ENCODE measurements around the gene OR11H6. TPM values are rescaled to one million over a fixed set of nuclear protein-coding genes. Genes with fewer than 3 reads are reported as not detected.
"Not testable (repeated sequence)": the region's sequence is repeated elsewhere in the genome, so short reads cannot be mapped to it uniquely, and the experiment has no call there.

Gene OR11H6
- total RNA-seq, 2 donors from 2014 or later, result not detected

GRCh38 chr14:20228681-20229080 is 5.2 kb downstream of the OR11H6 start, which contains the start of gene OR11H7:
Gene OR11H7, plus strand, starts transcription at chr14:20228981.
- H3K27me3 ChIP-seq, result no peaks in the 10 kb centered on the region
- H3K27ac ChIP-seq, result no peak within 1 kb of the TSS
- no peak for ATAC-seq
- no peak within 1 kb of the TSS for H3K4me3 ChIP-seq
- WGBS, 2 donors, result 29 to 42% methylated on average over 1 of the region's 1 CpG
- intact Hi-C loops (cut with DNase I), result no loop called here
- TF ChIP-seq CTCF (IDR thresholded peaks at IDR 0.05) (no peak), POLR2A (IDR thresholded peaks at IDR 0.05) (no peak)
- no peaks in the 10 kb centered on the region for H3K9me3 ChIP-seq
- DNase-seq, result no peak
- H3K4me1 ChIP-seq, result no peaks in the 10 kb centered on the region
- no peaks in the 10 kb centered on the region for H3K36me3 ChIP-seq (replicated peaks in 1 of 2; ENCODE audit: insufficient read depth in 1 of 2, low read depth in 2 of 2)

GRCh38 chr14:20235415-20235814 is 11.9 kb downstream of the OR11H6 start:
- H3K36me3 ChIP-seq (replicated peaks in 1 of 2; ENCODE audit: insufficient read depth in 1 of 2, low read depth in 2 of 2); H3K27ac ChIP-seq; intact Hi-C loops (cut with DNase I); H3K9me3 ChIP-seq; H3K4me3 ChIP-seq; H3K27me3 ChIP-seq; ATAC-seq; DNase-seq; H3K4me1 ChIP-seq: not testable (repeated sequence)
- WGBS, 2 donors, result 65 to 100% methylated on average over 1 to 4 of the region's 4 CpGs

GRCh38 chr14:20247646-20248246 is 24.2 kb downstream of the OR11H6 start:
- Histone ChIP-seq H3K9me3 (no peaks in the 10 kb centered on the region), H3K27ac (no peak overlapping the region), H3K36me3 (replicated peaks in 1 of 2; ENCODE audit: insufficient read depth in 1 of 2, low read depth in 2 of 2) (no peaks in the 10 kb centered on the region), H3K4me3 (no peak overlapping the region), H3K27me3 (no peaks in the 10 kb centered on the region), H3K4me1 (no peaks in the 10 kb centered on the region)
- TF ChIP-seq CTCF (IDR thresholded peaks at IDR 0.05) (peak; percentile 32 to 67 (median 43)), POLR2A (IDR thresholded peaks at IDR 0.05) (no peak)
- ATAC-seq, result no peak
- DNase-seq, result peak in 1 of 4 donors; percentile 32
- intact Hi-C loops (cut with DNase I), result no loop called here
- 50 to 54% methylated on average over 3 of the region's 3 CpGs for WGBS, 2 donors

GRCh38 chr14:20262642-20263128 is 39.2 kb downstream of the OR11H6 start:
- TF ChIP-seq POLR2A (IDR thresholded peaks at IDR 0.05), result no peak
- TF ChIP-seq CTCF (IDR thresholded peaks at IDR 0.05), result no peak
- intact Hi-C loops (cut with DNase I), result no loop called here
- no peaks in the 10 kb centered on the region for H3K36me3 ChIP-seq (replicated peaks in 1 of 2; ENCODE audit: insufficient read depth in 1 of 2, low read depth in 2 of 2)
- 48 to 52% methylated on average over 3 of the region's 3 CpGs for whole genome bisulfite sequencing, 2 donors
- H3K4me1 ChIP-seq, result no peaks in the 10 kb centered on the region
- DNase-seq (no peak), ATAC-seq (no peak)
- no peak overlapping the region for H3K27ac ChIP-seq
- H3K4me3 ChIP-seq, result no peak overlapping the region
- H3K9me3 ChIP-seq, result no peaks in the 10 kb centered on the region
- H3K27me3 ChIP-seq, result no peaks in the 10 kb centered on the region

GRCh38 chr14:20264361-20264760 is 40.9 kb downstream of the OR11H6 start:
- H3K27me3 ChIP-seq; H3K4me1 ChIP-seq; H3K9me3 ChIP-seq; intact Hi-C loops (cut with DNase I); H3K27ac ChIP-seq; H3K4me3 ChIP-seq; H3K36me3 ChIP-seq (replicated peaks in 1 of 2; ENCODE audit: insufficient read depth in 1 of 2, low read depth in 2 of 2); ATAC-seq; DNase-seq: not testable (repeated sequence)
- 92 to 94% methylated on average over 5 of the region's 5 CpGs for WGBS, 2 donors

GRCh38 chr14:20274062-20274461 is 50.6 kb downstream of the OR11H6 start:
- ATAC-seq (no peak), DNase-seq (no peak)
- no peaks in the 10 kb centered on the region for H3K4me1 ChIP-seq
- no peaks in the 10 kb centered on the region for H3K27me3 ChIP-seq
- WGBS, 2 donors, result 97 to 100% methylated on average over 2 of the region's 2 CpGs
- H3K4me3 ChIP-seq, result no peak overlapping the region
- H3K27ac ChIP-seq, result no peak overlapping the region
- TF ChIP-seq CTCF (IDR thresholded peaks at IDR 0.05) (no peak), POLR2A (IDR thresholded peaks at IDR 0.05) (no peak)
- intact Hi-C loops (cut with DNase I), result no loop called here
- H3K9me3 ChIP-seq, result peaks cover 0 to 11% (median 0%) of the 10 kb centered on the region in 3 donors
- H3K36me3 ChIP-seq (replicated peaks in 1 of 2; ENCODE audit: insufficient read depth in 1 of 2, low read depth in 2 of 2), result no peaks in the 10 kb centered on the region
